Skin of body (tissue), 2 donors: ENCODE results near the gene CANT1. TPM values are rescaled to one million over a fixed set of nuclear protein-coding genes. Genes with fewer than 3 reads are reported as not detected.

ENCODE experiments used
- DNase-seq: peaks from one replicate; lab custom pipeline; 2025; lab: John Stamatoyannopoulos, UW
- total RNA-seq: library from RNA; depleted of rRNA; stranded (reverse); fragments of >200 nt; gene quantifications from one replicate; pipeline ENCODE4 v1.2.3, GENCODE V29; 2014

CANT1 gene
- total RNA-seq, result 17.9 TPM

- peak; percentile 59 for DNase-seq
These were observed at the start of gene CANT1 for GRCh38 chr17:79009397-79010303. Gene CANT1, minus strand, starts transcription at chr17:79009764. Its CDS starts 12,142 bp downstream, at chr17:78997622.

- no peak for DNase-seq
These were observed 48.3 kb upstream of the CANT1 start for GRCh38 chr17:79057737-79058385.

GRCh38 chr17:79055197-79055596 is 45.6 kb upstream of the CANT1 start:
- DNase-seq, result no peak

- no peak for DNase-seq
These were observed 44.8 kb upstream of the CANT1 start for GRCh38 chr17:79054200-79054960.

DNA sequence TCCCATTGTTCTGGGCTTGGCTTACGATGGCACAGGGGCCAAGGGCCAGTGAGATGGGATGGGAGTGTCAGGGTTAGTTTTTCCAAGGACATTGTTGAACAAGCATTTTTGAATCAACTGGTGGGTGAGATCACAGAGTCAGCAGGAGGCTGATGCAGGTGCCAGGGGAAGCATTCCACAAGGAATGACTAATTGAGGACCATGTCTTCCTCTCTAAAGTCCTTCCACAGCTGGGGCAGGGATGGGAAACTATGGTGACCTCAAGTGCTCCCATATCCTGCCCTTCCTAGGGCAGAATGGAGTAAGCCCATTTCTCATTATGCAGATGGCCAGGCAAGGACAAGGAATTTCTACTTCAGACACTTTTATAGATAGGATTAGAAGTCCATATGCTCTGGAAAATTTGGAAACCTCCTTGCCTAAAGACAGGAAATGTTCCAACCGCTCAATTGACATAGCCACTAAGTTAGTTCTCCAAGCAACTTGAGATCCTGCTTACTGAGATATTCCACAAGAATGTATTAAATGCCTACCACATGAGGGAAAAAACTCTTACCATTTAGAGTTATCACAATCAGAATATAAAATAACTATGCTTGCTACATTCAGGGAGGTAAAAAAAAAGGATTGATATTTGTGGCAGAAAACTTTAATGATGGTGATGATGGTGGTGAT is 43.8 kb upstream of the CANT1 start:
- no peak for DNase-seq

GRCh38 chr17:79052131-79052530 is 42.6 kb upstream of the CANT1 start:
- DNase-seq, result no peak

DNA sequence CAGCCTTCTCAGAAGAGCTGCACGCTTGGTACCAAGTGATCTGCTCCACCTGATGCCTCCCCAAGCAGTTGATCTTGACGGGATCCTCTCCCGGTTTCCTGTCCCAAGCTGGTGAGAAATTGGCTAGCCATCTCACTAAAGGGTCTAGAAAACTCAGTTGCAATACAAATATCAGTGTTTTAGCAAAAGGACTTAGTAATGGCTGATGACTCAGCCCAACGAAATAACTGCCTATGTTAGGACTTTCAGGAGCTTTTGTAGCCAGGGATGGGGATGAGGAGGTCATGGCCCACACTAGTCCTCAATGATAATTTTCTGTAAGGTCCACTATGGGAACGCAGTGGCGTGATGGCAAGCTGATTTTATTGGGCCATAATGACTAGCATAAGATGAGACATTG is 41.7 kb upstream of the CANT1 start:
- DNase-seq, result no peak

DNA sequence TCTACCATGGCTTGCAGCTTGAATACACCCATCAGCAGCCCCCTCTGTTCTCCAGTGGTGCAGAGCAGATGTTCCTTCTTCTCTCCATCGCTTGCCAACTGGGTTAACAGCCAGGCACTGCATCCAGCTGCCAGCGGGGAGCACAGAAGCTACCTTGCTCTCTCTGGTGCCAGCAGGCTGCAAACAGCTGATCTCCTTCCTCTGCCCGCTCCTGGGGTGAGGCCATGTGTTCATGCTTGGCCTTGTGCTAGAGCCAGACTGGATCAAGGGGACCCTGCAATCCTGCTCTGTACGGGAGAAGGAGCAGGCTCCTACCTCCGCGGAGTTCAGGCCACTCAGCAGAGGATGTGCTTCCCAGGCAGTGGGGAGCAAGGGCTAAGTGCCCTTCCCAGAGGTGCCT is 41.0 kb upstream of the CANT1 start:
- no peak for DNase-seq

- DNase-seq, result no peak
These were observed 40.3 kb upstream of the CANT1 start for GRCh38 chr17:79049821-79050220.

GRCh38 chr17:79048826-79049755 is 39.5 kb upstream of the CANT1 start:
- DNase-seq, result no peak

GRCh38 chr17:79047923-79048825 is 38.6 kb upstream of the CANT1 start:
- DNase-seq, result no peak

- no peak for DNase-seq
These were observed 37.8 kb upstream of the CANT1 start for GRCh38 chr17:79047291-79047920.

DNA sequence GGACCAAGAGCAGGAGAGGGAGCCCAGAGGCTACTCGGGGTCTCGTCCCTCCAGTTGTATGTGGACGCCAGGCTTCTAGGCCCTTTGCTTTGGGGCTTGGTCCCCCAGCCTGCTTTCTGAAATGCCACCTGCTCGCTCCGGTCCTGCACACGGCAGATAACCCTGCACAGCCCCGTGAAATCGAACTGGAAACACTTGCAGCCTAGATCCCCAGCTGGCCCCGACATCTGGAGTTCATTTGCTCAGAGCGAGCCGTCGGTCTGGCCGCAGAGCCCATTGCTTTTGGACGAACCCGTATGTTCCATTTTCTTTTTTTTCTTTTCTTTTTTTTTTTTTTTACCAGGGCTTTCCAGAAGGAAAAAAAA is 37.3 kb upstream of the CANT1 start:
- peak; percentile 47 for DNase-seq

DNA sequence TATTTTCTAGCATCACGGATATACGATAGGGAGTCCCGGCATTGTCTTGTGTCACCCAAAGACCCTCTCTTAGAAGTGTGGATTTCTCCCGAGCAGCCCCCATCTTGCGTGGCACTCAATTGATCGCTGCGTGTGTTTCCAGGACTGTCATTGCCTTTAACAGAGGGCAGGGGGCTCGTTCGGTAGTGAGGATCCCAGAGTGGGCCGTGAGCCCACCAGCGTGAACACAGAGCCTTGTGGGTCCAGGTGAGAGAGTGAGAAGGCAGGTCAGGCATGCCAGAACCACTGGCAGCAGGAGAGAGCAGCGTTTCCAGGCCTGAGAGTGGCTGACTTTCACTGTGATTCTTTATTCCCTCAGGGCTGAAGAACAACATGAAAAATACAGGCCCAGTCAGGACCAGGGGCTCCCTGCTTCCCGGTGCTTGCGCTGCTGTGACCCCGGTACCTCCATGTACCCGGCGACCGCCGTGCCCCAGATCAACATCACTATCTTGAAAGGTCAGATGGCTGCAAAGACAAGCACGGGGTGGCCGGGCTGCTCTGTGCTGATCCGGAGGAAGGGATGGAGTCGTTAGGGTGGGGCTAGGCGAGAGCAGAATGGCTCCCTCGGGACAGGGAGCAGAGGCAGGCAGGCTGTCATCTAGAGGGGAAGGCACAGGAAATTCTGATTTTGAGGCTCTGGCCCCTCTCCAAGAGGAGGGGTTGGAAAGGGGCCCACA is 36.8 kb upstream of the CANT1 start:
- DNase-seq, result no peak

DNA sequence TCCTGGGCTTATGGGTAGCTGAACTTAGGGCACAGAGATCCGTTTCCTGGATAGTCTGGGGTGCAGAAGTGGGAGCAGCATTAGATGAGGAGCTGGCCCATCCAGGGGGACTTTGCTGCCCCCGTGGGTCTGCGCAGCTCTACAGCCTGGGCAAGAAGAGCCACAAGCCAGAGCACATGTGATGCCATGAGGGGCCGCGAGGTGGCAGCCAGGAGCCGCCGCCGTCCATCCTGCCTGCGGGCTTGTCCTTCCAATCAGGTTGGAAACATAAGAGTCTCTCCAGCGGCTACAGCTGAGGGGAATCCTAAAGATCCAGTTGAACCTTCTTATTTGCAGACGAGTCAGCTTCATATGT is 36.3 kb upstream of the CANT1 start:
- DNase-seq, result peak; percentile 56

DNA sequence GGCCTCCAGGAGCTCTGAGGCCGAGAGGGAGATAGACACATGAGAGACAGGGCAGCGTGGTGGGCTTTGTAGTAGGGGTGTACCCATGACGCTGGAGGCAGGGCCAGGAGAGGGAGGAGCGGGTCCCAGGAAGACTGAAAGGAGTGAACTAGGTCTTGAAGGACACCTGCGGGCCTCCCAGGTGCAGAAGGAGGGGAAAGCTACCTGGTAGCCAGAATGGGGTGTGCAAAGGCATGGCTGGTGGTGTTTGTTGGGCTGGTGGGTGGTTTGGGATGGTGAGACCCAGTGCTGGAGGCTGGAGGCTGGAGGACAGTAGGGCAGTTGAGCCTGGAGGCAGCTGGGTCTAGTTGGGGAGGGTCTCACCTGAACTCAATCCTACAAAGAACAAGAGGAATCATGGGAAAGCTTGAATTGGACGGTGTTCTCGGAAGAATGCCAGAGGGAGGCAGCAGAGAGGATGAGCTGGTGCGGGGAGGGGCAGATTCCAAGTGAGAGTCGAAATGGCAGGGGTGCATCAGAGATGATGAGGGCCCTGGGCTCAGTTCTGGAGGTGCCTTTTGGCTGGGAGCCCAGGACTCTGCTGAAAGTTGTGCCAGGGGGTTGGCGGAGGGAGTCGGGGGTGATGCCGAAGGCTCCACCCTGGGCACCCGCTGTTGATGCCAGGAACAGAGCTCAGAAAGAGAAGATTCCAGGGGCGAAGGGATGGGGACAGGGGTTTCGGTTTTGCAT is 35.6 kb upstream of the CANT1 start:
- no peak for DNase-seq

DNA sequence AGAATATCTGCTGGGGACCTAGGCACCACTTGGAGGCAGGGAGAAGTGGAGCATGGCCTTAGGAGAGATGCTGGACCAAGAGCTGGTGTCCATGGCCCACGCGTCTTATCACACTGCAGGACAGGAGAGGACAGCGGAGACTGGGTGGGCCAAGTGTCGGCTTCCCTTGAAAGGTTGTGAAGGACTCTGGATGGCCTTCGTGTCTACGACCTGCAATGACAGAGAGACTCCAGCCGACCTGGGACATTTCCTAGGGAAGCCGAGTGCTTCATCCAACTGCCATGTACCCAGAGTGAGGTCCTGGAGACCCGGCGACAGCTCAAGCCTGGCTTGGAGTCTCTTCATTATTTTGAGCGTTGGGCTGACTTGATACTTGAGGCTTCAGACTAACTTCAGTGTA is 34.9 kb upstream of the CANT1 start:
- DNase-seq, result no peak

DNA sequence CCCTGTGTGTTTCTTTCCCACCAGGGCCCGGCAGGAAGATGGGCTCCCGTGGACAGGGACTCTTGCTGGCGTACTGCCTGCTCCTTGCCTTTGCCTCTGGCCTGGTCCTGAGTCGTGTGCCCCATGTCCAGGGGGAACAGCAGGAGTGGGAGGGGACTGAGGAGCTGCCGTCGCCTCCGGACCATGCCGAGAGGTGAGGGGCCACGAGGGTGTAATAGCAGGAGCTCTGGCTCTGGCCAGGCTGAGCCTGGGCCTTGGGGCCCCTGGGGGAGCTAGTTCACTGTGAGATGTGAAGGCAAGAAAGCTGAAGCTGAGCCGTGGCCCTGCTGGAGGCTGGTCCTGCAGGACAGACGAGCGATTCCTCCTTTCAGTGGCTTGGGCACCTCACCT is 34.4 kb upstream of the CANT1 start:
- no peak for DNase-seq
